ENCODE results near the gene BEX4. TPM values are rescaled to one million over a fixed set of nuclear protein-coding genes. Genes with fewer than 3 reads are reported as not detected.
"Not testable (repeated sequence)": the region's sequence is repeated elsewhere in the genome, so short reads cannot be mapped to it uniquely, and the experiment has no call there.

The BEX4 gene
- total RNA-seq, 4 donors from 2014 or later = 72.2 to 123 (median 103) TPM

DNA sequence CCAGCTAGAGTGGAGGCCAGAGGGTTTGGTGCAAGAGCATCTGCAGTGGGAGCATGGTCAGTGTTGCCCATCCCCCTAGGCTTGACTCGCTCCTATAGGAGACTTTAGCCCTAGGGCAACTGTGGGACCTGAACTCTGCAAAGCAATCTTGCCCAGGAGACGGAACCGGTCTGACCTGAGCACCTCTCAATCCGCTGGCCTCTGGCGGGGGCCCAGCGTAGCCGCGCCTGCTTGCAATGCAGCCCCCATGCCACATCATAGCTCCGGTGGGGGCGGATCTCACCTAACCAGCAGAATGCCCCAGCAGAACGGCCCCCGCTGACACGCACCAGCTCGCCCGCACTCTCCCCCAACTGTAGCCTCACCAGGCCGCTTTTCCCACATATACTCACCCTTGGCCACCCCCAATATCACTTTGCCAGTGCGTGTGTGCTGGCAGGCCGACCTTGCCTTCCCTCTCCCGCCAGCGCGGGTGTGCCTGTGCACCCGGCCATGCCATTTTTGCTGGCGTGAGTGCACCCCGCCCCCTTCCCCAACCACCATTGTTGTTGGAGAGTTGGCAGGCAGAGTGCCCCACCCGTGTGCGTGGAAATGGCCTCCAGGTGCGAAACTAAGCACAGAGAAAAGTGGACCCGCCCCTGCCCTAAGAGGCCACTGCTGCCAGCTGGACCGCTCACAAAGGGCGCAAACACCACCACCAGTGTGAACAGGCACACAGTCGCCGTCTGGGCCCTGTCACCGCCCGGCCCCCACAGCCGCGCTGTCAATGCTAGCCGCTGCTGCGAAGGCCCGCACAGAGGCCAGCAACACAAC, 5.8 kb downstream of the BEX4 start:
- H3K27ac ChIP-seq = no peak overlapping the region
- TF ChIP-seq POLR2A (IDR thresholded peaks at IDR 0.05) = no peak
- H3K36me3 ChIP-seq = no peaks in the 10 kb centered on the region
- H3K4me1 ChIP-seq = no peaks in the 10 kb centered on the region
- DNase-seq = peak; percentile 39 to 48
- intact Hi-C loops (cut with DNase I) = no loop called here
- H3K9me3 ChIP-seq = no peaks in the 10 kb centered on the region
- 9 to 21% methylated on average over 7 to 17 of the region's 39 CpGs for WGBS, 2 donors
- H3K4me3 ChIP-seq (replicated peaks in 1 of 3) = no peak overlapping the region
- no peaks in the 10 kb centered on the region for H3K27me3 ChIP-seq

- H3K27ac ChIP-seq; intact Hi-C loops (cut with DNase I); H3K4me3 ChIP-seq (replicated peaks in 1 of 3); DNase-seq; H3K9me3 ChIP-seq; H3K36me3 ChIP-seq; H3K27me3 ChIP-seq; H3K4me1 ChIP-seq: not testable (repeated sequence)
- 93 to 95% methylated on average over 4 of the region's 4 CpGs for WGBS, 2 donors
Observed at GRCh38 chrX:103225918-103226317, 11.0 kb downstream of the BEX4 start.

GRCh38 chrX:103233263-103233662, 18.4 kb downstream of the BEX4 start:
- no peaks in the 10 kb centered on the region for H3K4me1 ChIP-seq
- no peaks in the 10 kb centered on the region for H3K9me3 ChIP-seq
- intact Hi-C loops (cut with DNase I) = no loop called here
- no peaks in the 10 kb centered on the region for H3K36me3 ChIP-seq
- H3K27me3 ChIP-seq = no peaks in the 10 kb centered on the region
- DNase-seq = no peak
- TF ChIP-seq POLR2A (IDR thresholded peaks at IDR 0.05) (no peak), CTCF (IDR thresholded peaks at IDR 0.05) (no peak)
- WGBS, 2 donors = 69 to 89% methylated on average over 2 of the region's 2 CpGs
- no peak overlapping the region for H3K27ac ChIP-seq
- H3K4me3 ChIP-seq (replicated peaks in 1 of 3) = no peak overlapping the region

DNA sequence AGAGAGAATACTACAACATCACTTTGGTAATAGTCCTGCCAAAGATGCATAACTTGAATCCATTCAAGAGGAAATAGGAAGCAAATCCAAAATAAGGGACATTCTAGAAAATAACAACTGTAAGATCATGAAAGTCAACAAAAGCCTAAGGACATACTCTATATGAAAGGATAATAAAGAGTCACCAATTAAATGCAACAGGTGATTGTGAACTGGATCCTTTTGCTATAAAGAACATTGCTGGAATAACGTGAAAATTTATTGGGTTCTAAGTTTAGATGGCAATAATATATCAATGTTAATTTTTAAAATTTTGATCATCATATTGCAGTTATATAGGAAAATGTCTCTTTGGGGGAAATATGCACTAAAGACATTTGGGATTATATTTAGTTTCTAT, 20.0 kb downstream of the BEX4 start:
- TF ChIP-seq CTCF (IDR thresholded peaks at IDR 0.05) (no peak), POLR2A (IDR thresholded peaks at IDR 0.05) (no peak)
- WGBS, 2 donors = 92 to 94% methylated on average over 1 of the region's 1 CpG
- no peaks in the 10 kb centered on the region for H3K4me1 ChIP-seq
- no peaks in the 10 kb centered on the region for H3K9me3 ChIP-seq
- intact Hi-C loops (cut with DNase I) = no loop called here
- DNase-seq = no peak
- no peak overlapping the region for H3K27ac ChIP-seq
- H3K36me3 ChIP-seq = no peaks in the 10 kb centered on the region
- no peak overlapping the region for H3K4me3 ChIP-seq (replicated peaks in 1 of 3)
- H3K27me3 ChIP-seq = no peaks in the 10 kb centered on the region

GRCh38 chrX:103235608-103236007, 20.7 kb downstream of the BEX4 start:
- intact Hi-C loops (cut with DNase I); DNase-seq; H3K36me3 ChIP-seq; H3K4me3 ChIP-seq (replicated peaks in 1 of 3); H3K4me1 ChIP-seq; H3K9me3 ChIP-seq; H3K27ac ChIP-seq; H3K27me3 ChIP-seq: not testable (repeated sequence)
- WGBS, 2 donors = 89 to 92% methylated on average over 2 of the region's 2 CpGs

GRCh38 chrX:103236296-103236695, 21.4 kb downstream of the BEX4 start:
- DNase-seq = no peak
- TF ChIP-seq POLR2A (IDR thresholded peaks at IDR 0.05) = no peak
- no peak for TF ChIP-seq CTCF (IDR thresholded peaks at IDR 0.05)
- H3K4me3 ChIP-seq (replicated peaks in 1 of 3) = no peak overlapping the region
- intact Hi-C loops (cut with DNase I) = no loop called here
- no peaks in the 10 kb centered on the region for H3K27me3 ChIP-seq
- H3K9me3 ChIP-seq = no peaks in the 10 kb centered on the region
- WGBS, 2 donors = 100% methylated on average over 1 of the region's 1 CpG
- no peak overlapping the region for H3K27ac ChIP-seq
- no peaks in the 10 kb centered on the region for H3K36me3 ChIP-seq
- H3K4me1 ChIP-seq = no peaks in the 10 kb centered on the region

All from thyroid gland (tissue), 4 donors.